HG03280 (cell line): Measurements from ENCODE around the gene MRPL54.

Experiments
- ATAC-seq: cut with Tn5 transposase; IDR thresholded peaks from one replicate; pipeline ENCODE4 v1.9.1; 2021; ENCODE audit warnings: mild to moderate bottlenecking, moderate library complexity; ENCODE audit not compliant: unreplicated experiment

Gene MRPL54

GRCh38 chr19:3768015-3768747 is 5.7 kb downstream of the MRPL54 start:
- ATAC-seq, result no peak

- ATAC-seq, result no peak
Measured at GRCh38 chr19:3768748-3769099, 6.2 kb downstream of the MRPL54 start.

- ATAC-seq, result no peak
Measured at GRCh38 chr19:3769494-3769893, 7.0 kb downstream of the MRPL54 start.

GRCh38 chr19:3770136-3770999 is 7.9 kb downstream of the MRPL54 start:
- no peak for ATAC-seq

GRCh38 chr19:3771000-3771905 is 8.8 kb downstream of the MRPL54 start:
- ATAC-seq, result no peak

- no peak for ATAC-seq
Measured at GRCh38 chr19:3771906-3772455, 9.5 kb downstream of the MRPL54 start, which contains the start of gene RAX2. Gene RAX2 (minus strand): TSS chr19:3772228. CDS start chr19:3771742, 486 bp downstream.

- no peak for ATAC-seq
Measured at GRCh38 chr19:3773814-3774515, 11.5 kb downstream of the MRPL54 start.

- no peak for ATAC-seq
Measured at GRCh38 chr19:3774621-3775373, 12.3 kb downstream of the MRPL54 start.

GRCh38 chr19:3775374-3775711 is 12.9 kb downstream of the MRPL54 start:
- no peak for ATAC-seq

GRCh38 chr19:3775831-3776230 is 13.3 kb downstream of the MRPL54 start:
- no peak for ATAC-seq

GRCh38 chr19:3776479-3777040 is 14.1 kb downstream of the MRPL54 start:
- ATAC-seq, result no peak

GRCh38 chr19:3778104-3778867 is 15.8 kb downstream of the MRPL54 start:
- ATAC-seq, result no peak

GRCh38 chr19:3778899-3779723 is 16.6 kb downstream of the MRPL54 start:
- no peak for ATAC-seq

- ATAC-seq, result no peak
Measured at GRCh38 chr19:3780786-3781304, 18.4 kb downstream of the MRPL54 start.

- ATAC-seq, result no peak
Measured at GRCh38 chr19:3781603-3782002, 19.1 kb downstream of the MRPL54 start.

- ATAC-seq, result no peak
Measured at GRCh38 chr19:3782330-3782729, 19.8 kb downstream of the MRPL54 start.

- no peak for ATAC-seq
Measured at GRCh38 chr19:3782903-3783302, 20.4 kb downstream of the MRPL54 start.
